A549 (cell line): ENCODE data around the gene ZNF385D.

ENCODE experiments used
- CEBPB ChIP-seq, 2 experiments: fragments of >200 bp in 1 of 2; sonication (Bioruptor Twin) in 1 of 2; formaldehyde crosslinking in 1 of 2; IDR thresholded peaks; 2 replicates each; pipeline ENCODE4 v1.6.1; 2012 to 2016
- EP300 ChIP-seq, 2 experiments: fragments of >200 bp; sonication (Bioruptor Twin); formaldehyde crosslinking; IDR thresholded peaks; 2 replicates in 1 of 2; 3 replicates in 1 of 2; pipeline ENCODE4 v1.6.1; 2016 to 2017
- ESRRA ChIP-seq: fragments of 150-350 bp; IDR thresholded peaks from 2 replicates; pipeline ENCODE4 v1.6.1; 2014; ENCODE audit warnings: mild to moderate bottlenecking, low read length, borderline replicate concordance
- JUN ChIP-seq, 2 experiments: fragments of >200 bp; sonication (Bioruptor Twin); formaldehyde crosslinking; IDR thresholded peaks; 2 replicates in 1 of 2; 3 replicates in 1 of 2; pipeline ENCODE4 v1.6.1; 2016 to 2017
- MAZ ChIP-seq: fragments of 150-350 bp; IDR thresholded peaks from 2 replicates; pipeline ENCODE4 v1.6.1; 2014; ENCODE audit warnings: antibody characterized with exemption, low read depth, low read length, borderline replicate concordance
- POLR2A ChIP-seq: IDR thresholded peaks from 2 replicates; pipeline ENCODE4 v1.6.1; 2012; ENCODE audit warnings: mild to moderate bottlenecking, low read length
- SMC3 ChIP-seq: fragments of >200 bp; sonication (Bioruptor Twin); formaldehyde crosslinking; IDR thresholded peaks from 3 replicates; pipeline ENCODE4 v1.6.1; 2018; ENCODE audit warnings: inconsistent platforms
- TF ChIP-seq, protein P1 (sequence below): fragments of >200 bp; sonication (Bioruptor Twin); formaldehyde crosslinking; IDR thresholded peaks from 3 replicates; pipeline ENCODE4 v1.5.1; 2016

DNA sequence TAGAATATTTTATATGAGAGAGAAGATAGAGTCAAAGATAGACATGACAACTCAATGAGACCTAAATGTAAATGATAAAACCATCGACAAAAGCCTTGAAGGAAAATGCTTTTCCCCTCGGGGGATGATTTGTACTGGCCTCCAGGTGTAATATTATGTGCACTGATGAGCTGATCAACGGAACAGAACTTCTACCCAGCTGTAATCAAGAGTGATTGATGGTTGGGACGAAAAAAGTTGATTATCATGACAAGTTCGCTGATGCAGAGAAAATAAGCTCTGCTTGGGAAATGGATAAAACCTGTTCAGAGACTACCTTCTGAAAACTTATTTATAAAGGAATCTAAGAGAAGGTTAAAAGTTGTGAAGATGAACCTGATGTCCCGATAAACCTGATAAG lies 210.7 kb downstream of the ZNF385D start:
- TF ChIP-seq, protein P1, sequence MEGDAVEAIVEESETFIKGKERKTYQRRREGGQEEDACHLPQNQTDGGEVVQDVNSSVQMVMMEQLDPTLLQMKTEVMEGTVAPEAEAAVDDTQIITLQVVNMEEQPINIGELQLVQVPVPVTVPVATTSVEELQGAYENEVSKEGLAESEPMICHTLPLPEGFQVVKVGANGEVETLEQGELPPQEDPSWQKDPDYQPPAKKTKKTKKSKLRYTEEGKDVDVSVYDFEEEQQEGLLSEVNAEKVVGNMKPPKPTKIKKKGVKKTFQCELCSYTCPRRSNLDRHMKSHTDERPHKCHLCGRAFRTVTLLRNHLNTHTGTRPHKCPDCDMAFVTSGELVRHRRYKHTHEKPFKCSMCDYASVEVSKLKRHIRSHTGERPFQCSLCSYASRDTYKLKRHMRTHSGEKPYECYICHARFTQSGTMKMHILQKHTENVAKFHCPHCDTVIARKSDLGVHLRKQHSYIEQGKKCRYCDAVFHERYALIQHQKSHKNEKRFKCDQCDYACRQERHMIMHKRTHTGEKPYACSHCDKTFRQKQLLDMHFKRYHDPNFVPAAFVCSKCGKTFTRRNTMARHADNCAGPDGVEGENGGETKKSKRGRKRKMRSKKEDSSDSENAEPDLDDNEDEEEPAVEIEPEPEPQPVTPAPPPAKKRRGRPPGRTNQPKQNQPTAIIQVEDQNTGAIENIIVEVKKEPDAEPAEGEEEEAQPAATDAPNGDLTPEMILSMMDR: no peak
- no peak for TF ChIP-seq JUN (IDR thresholded peaks at IDR 0.05)
- no peak for TF ChIP-seq POLR2A
- no peak for TF ChIP-seq MAZ
- TF ChIP-seq EP300 (IDR thresholded peaks at IDR 0.05): no peak
- TF ChIP-seq SMC3: no peak
- no peak for TF ChIP-seq ESRRA
- TF ChIP-seq CEBPB (IDR thresholded peaks at IDR 0.05): no peak
